Left cardiac atrium (tissue), 4 donors: ENCODE measurements around the gene LIMA1. TPM values are rescaled to one million over a fixed set of nuclear protein-coding genes. Genes with fewer than 3 reads are reported as not detected.
"Not testable (repeated sequence)": the region's sequence is repeated elsewhere in the genome, so short reads cannot be mapped to it uniquely, and the experiment has no call there.

Experiments used
- ATAC-seq, 2 donors: fragments of 200-7000 bp; cut with Tn5 transposase; one replicate each; pipeline ENCODE4 v1.9.1; 2020; ENCODE audit warnings: mild to moderate bottlenecking in 2 of 2, moderate library complexity in 2 of 2
- DNase-seq: peaks from one replicate; pipeline ENCODE4 v3.0.0-alpha.2; 2020
- intact Hi-C, 2 donors: fragments of 100-400 bp; cut with DNase I; formaldehyde crosslinking; loops; one replicate each; pipeline versions ENCODE4 v1.14.1 to v1.15.1; 2022 to 2023
- total RNA-seq, 2 donors: library from RNA; stranded (reverse); fragmentation: NEBNext Ultra II Directional; extraction: Animal tissue kit (Norgen Biotek cat#: 25700); gene quantifications; one replicate each; pipeline ENCODE4 v1.2.1, GENCODE V29; 2021
- donor health status: DM: no; HTN: yes; CAD: no.
- donor health status: DM: no; HTN: yes; CAD: no; lungs with severe emphysema.
- donor health status: DM: yes; HTN: yes; CAD: no.
- donor health status: Dilated cardiomyopathy.

Gene LIMA1
- total RNA-seq, 2 donors from 2014 or later, result 30.6 to 37.7 TPM

DNA sequence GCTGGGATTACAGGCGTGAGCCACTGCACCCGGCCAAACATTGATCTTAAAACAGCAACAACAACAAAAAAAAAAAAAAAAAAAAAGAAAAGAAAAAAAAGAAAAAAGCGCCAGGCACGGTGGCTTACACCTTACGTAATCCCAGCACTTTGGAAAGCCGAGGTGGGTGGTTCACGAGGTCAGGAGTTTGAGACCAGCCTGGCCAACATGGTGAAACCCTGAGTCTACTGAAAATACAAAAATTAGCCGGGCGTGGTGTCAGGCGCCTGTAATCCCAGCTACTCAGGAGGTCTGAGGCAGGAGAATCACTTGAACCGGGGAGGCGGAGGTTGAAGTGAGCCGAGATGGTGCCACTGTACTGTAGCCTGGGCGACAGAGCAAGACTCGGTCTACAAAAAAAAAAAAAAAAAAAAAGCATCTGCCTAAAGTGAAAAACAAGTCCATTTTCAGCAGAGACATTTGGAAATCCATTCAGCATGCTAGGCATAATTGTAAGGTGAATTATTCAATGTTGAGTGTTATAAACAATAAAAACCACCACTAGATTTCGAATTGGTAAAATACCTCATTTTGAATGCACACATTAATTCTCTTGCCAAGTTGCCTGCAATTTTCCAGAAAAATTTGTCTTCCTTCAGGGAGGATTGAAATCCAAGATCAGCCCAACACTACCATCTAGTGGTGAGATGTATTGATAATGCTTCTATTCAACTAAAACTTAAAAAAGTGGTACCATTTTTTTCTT is 108.2 kb downstream of the LIMA1 start:
- ATAC-seq (no peak), DNase-seq (no peak)
- intact Hi-C loops, result loop anchor here (1.0 to 5.0 kb wide), 2 partner anchors 98 to 100 kb away; no protein-coding TSS in a partner anchor

DNA sequence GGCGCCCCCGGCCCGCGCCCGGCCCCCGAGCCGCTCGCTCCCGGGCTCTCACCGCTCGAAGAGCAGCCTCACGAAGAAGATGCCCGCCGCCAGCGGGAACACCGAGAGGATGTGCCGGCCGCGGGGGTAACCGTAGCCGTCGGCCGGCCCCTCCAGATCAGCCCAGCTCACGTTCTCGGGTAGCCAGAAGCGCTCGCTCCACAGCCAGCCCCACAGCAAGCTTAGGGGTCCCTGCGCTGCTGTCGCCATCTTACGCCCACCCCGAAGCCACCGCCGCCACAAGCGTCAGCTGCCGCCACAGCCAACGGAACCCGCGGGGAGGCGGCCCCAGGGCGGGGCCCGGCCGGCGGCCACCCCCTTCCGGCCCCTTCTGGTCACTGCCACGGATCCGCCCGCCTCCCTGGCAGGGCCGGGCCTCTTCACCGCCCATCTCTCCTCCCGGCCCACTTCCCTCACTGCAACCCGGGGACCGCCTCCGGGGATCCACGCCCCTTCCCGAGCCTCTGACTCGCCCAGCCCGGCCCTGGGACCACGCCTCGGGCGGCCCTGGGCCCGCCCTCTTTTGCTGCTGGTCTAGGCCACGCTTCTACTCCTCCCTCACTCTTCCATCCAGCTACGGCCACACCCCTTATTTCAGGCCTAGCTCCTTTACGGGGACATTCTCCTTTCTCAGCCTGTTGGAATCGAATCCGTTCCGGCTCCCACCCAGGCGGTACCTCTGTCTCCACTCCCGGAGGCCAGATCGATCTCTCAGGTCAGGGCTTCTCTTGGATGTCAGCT is 116.1 kb downstream of the LIMA1 start, which contains the start of gene CERS5:
CERS5 (minus strand) TSS at position 321 of the 780 bp plus-strand sequence; CDS start at position 249, 72 bp downstream.
- intact Hi-C loops, result loop anchor here in 1 of 2 donors (2.0 to 5.0 kb wide), 2 partner anchors 50 to 82 kb away; partner anchors contain the start of gene SMARCD1
- DNase-seq (peak; percentile 99), ATAC-seq (peak; percentile 99 to 100)

DNA sequence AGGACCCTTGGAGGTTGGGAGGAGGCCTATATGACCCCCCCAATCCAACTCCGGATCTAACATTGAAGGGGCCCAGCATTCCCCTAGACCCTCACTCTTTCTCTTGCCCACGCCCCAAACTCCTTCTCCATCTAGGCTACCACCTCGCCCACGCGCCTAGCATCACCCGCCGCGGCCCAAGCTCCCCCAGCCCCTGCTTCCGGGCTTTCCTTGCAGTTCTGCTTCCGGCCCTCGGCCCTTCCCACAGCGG is 116.6 kb downstream of the LIMA1 start:
- DNase-seq (peak; percentile 65), ATAC-seq (peak; percentile 14 to 49)
- intact Hi-C loops, result loop anchor here in 1 of 2 donors (2.0 to 5.0 kb wide), 2 partner anchors 49 to 82 kb away; partner anchors contain the start of gene SMARCD1

DNA sequence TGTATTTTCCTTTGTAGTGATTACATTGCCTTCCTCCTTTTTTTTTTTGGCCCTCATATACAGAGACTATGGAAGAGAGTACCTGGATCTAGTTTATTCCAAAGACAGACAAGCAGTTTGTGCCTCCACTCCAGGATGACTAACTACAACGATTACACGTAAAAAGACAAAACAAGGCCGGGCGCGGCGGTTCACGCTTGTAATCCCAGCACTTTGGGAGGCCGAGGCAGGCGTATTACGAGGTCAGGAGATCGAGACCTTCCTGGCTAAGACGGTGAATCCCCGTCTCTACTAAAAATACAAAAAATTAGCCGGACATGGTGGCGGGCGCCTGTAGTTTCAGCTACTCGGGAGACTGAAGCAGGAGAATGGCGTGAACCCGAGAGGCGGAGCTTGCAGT is 118.4 kb downstream of the LIMA1 start:
- ATAC-seq, result no peak
- intact Hi-C loops, result loop anchor here in 1 of 2 donors (5.0 kb wide), 1 partner anchor 48 kb away; no protein-coding TSS in a partner anchor

DNA sequence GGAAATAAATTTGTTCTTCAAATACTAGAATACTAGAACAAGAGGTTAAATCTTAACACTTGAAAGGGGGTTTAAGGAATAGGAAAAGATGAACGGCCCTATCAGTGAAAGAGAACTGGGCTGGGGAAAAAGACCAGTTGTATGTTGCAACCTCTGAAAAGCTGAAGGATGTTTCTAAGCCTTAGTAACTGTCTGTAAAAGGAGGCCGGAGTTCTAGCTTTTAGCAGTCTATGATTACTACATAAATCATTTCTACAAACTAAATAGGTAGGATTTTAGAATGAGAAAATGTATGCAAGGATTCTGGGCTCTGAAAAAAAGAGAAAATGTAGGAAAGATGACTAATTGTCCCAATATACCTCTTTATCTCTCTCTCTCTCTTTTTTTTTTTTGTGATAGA is 121.1 kb downstream of the LIMA1 start:
- no peak for DNase-seq
- intact Hi-C loops, result no loop called here
- ATAC-seq, result no peak

More for the DNA sequence above, 118.4 kb downstream of the LIMA1 start:
- no peak for DNase-seq

DNA sequence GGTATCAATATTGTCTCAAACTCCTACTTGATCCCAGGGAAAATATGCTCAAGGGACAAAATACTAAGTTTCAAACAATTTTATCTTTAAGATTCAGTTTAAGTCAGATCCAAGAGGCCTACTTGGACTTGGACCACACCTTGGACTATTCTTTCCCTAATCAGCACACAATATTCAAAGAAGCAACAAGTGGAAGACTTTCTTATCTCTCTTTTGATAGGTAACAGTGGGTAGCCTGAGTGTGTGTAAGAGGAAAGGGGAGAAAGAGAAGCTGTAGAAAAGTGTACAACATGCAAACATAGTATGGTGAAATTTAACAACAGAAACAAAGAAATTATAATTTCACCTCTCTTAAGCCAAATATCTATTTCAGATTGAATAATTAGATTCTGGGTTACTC is 122.7 kb downstream of the LIMA1 start:
- intact Hi-C loops, result no loop called here
- ATAC-seq (no peak), DNase-seq (no peak)

DNA sequence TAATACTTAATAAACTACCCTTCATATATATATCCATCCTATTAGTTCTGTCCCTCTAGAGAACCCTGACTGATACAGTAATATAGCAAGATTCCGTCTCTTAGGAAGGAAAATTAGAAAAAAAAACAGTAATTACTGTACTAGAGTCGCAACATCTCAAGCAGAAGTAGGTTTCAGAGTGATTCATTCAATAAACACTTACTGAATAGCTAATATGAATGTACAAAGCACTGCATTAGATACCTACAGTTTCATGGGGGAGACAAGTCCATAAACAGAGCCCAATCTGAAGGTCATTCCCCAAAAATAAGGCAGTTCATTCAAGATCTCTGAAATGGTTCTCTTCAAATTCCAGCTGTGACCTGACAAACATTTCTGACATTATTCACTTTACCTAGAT is 126.1 kb downstream of the LIMA1 start:
- ATAC-seq (no peak), DNase-seq (no peak)
- intact Hi-C loops, result no loop called here

DNA sequence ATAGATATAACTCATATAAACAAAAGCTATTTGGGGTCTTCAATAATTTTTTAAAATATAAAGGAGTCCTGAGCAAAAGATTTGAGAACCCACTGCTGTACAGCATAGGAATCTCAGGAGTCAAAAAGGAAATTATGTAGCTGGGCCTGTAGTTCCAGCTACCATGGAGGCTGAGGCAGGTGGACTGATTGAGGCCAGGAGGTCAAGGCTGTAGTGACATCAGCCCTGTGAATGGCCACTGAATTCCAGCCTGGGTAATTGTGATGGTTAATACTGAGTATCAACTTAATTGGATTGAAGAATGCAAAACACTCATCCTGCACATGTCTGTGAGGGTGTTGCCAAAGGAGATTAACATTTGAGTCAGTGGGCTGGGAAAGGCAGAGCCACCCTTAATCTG is 126.7 kb downstream of the LIMA1 start:
- DNase-seq (no peak), ATAC-seq (no peak)
- intact Hi-C loops, result no loop called here

DNA sequence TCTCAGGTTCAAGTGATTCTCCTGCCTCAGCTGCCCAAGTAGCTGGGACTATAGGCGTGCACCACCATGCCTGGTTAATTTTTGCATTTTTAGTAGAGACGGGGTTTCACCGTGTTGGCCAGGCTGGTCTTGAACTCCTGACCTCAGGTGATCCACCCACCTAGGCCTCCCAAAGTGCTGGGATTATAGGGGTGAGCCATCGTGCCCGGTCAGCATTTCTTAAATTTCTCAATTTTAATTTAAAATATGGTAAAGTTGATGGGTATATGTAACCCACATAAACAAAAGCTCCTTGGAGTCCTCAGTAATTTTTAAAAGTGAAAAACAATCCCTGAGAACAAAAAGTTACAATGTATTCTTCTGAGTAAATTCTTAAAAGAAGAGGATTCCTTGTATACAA is 128.4 kb downstream of the LIMA1 start:
- DNase-seq, ATAC-seq, intact Hi-C loops: not testable (repeated sequence)

DNA sequence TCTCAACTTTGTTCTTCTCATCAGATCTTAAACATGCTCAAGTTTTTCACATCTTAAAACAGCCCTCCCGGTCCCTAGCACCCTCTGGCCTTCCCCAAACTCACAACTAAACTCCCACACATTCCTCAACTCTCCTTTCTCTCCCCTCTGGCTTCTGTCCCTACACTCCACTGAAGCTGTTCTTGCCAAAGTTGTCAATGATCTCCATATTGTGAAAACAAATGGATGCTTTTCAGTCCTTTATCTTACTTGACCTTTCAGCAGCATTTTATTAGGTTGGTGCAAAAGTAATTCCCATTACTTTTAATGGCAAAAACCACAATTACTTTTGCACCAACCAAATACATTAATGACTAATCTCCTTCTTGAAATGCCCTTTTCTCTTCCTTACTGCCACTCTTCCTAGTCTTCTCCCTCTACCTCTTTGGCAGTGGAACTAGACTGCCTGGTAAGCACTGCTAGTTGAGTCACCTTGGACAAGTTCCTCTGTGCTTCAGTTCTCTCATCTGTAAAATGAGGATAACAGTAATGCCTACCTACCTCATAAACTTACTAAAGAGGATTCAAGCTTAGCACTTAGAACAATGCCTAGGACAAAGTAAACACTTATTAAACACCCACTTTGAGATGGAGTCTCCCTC is 132.2 kb downstream of the LIMA1 start:
- no peak for DNase-seq
- peak; percentile 23 to 72 for ATAC-seq
- intact Hi-C loops, result no loop called here

DNA sequence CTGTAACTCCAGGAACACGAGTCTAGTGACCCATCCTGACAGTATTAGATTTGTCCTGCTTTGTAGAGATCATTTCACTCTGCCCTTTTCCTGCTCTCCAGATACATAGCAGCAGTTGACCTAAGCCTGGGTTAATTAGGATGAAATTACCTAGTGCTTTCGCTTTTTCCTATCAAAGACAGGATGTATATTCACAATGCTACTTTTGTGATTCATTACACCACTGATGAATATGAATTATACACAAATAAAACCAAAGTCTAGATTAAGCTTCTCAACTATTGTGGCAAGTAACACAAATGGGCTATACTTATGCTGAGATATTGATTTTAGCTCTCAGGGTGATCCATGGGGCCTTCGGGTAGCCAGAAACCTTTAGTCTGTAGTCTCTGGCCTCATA is 134.0 kb downstream of the LIMA1 start:
- ATAC-seq, result no peak
- DNase-seq, result no peak
- intact Hi-C loops, result no loop called here

DNA sequence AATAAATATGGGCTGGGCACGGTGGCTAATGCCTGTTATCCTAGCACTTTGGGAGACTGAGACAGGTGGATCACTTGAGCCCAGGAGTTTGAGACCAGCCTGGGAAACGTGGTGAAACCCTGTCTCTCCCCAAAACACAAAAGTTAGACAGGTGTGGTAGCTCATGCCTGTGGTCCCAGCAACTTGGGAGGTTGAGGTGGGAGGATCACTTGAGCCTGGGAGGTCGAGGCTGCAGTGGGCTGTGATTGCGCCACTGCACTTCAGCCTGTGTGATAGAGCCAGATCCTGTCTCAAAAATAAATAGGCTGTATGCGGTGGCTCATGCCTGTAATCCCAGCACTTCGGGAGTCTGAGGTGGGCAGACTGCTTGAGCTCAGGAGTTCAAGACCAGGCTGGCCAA is 135.3 kb downstream of the LIMA1 start:
- intact Hi-C loops, ATAC-seq, DNase-seq: not testable (repeated sequence)

DNA sequence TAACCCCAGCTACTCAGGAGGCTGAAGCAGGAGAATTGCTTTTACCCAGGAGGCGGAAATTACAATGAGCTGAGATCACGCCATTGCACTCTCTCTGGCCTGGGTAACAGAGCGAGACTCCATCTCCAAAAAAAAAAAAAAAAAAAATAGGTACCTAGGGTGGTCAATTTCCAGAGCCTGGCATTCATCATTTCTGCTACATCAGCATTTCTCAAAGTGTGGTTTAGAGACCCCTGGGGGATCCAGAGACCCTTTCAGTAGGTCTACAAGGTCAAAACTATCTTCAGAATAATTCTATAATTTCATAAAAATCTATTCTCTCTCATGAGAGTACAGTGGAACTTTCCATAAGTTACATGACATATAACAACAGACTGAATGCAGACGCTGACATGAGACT is 136.0 kb downstream of the LIMA1 start:
- ATAC-seq (no peak), DNase-seq (no peak)
- intact Hi-C loops, result no loop called here

DNA sequence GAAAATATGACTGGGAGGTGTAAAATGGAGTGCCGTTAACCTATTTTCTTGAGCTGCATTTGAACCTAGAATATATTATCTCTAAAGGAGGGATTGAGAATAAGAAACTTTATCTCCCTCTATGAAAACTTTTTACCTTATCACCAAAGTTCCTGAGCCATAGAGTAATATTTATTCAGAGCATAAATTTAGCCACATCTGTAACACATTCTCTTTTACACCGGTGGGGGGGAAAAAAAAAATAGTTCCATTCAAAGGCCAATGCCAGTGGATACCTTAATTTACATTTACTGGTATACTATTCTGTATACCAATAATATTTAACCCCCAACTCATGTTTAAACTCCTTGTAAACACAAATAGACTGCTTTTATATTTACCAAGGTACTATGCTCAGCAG is 137.9 kb downstream of the LIMA1 start:
- DNase-seq (no peak), ATAC-seq (no peak)
- intact Hi-C loops, result no loop called here

DNA sequence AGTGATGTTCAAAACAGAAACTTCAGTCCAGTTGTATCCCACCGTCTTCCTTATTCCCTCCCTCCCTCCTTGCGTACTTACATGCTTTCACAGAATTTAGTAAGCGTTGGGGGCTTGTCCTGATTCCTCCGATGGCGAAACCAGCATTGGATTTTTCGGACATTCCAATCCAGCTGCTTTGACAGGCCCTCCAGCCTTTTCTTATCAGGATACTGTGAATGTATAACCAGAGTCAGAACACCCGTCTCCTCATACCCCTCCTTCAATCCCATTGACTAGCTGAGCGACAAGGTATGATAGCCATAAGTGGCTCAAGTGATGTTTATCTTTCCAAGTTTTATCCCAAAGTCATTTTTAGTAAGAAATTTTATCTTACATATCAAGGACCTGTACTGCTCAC is 140.3 kb downstream of the LIMA1 start:
- DNase-seq (no peak), ATAC-seq (no peak)
- intact Hi-C loops, result no loop called here

DNA sequence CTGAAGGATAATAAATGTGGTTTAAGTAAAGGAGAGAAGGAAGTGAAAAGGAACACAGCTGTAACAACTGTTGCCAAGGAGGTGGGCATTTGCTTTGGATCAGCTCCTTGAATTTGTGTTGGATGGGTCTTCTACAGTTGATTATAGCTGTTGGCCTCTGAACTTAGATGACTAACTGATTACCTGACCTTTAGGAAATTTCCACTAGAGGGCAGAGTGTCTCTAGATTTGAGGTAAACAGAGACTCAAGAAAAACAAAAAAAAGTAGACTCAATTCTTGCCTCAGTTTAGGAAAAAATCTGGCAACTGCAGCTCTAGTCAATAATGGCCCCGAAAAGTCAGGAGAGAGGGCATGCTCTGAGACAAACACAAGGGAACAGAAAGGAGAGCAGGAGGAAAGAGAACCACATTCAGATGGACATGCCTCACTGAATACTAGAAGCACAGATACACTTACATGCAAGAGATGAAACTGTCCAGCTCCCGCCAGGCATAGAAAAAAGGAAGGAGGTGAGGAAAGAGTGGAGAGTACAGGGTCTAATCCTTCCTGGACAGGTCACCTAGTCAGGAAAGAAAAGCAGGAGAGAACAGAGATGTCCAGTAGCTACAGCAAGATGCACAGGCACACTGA is 150.7 kb downstream of the LIMA1 start:
- intact Hi-C loops, result no loop called here
- ATAC-seq (no peak), DNase-seq (no peak)

DNA sequence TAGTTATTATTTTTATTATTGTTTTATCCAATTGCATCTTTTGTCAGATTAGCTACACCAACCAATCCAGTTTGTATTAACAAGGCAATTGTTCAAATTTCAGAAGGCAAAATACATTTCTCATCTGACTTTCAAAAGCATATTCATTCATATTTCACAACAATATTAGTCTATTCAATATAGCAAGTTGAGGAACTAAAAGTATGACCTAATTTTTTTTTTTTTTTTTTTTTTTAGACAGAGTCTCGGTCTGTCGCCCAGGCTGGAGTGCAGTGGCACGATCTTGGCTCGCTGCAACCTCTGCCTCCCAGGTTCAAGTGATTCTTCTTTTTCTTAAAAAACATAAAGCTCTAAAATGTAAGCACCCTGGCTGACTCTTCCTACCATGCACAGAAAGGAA is 154.0 kb downstream of the LIMA1 start:
- no peak for ATAC-seq
- no peak for DNase-seq

DNA sequence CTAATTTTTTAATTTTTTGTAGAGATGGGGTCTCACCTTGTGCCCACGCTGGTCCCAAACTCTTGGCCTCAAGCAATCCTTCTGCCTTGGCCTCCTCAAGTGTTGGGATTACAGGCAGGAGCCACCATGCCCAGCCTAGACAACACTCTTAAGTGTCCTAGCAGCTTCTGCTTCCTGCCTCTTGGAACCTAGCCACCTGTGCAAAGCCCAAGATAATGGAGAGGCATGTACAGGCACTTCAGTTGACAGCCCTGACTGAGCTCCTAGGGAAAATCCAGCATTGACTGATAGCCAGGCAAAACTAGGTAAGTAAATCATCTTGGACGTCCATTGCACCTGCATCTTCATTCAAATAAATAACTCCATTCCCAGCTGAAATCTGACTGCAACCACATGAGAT is 155.8 kb downstream of the LIMA1 start:
- DNase-seq (no peak), ATAC-seq (peak in 1 of 2 donors; percentile 76)
- intact Hi-C loops, result no loop called here

More for the DNA sequence above, 154.0 kb downstream of the LIMA1 start:
- intact Hi-C loops, result no loop called here
